IPS DF 19.7 (cell line): ENCODE data around the gene BMX.
A peak's percentile ranks its signal among the peaks of the same experiment; 100 is the strongest.

Source experiments
- DNase-seq: peaks from one replicate; pipeline ENCODE4 v3.0.0-alpha.2; 2013; ENCODE audit warnings: low read depth, low spot score

Gene BMX

DNA sequence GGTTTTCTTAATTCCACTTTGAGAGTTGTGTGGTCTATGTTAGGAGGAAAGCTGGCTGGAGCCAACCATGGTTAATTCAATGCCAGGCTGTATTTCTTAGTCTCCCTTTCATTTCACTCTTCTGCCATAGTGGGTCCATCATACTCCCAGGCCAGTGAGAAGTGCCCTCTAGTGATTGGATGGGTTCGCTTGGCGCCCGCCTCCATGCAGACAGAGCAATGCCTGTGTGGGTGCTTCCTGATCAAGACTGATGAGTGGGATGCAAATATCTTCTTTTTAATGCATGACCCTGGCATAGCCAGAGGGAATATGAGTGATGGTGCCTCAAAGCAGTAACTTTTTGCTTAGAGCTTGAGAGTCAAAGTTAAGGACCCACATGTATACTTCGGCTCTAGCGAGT is 6.4 kb downstream of the BMX start:
- DNase-seq = no peak

DNA sequence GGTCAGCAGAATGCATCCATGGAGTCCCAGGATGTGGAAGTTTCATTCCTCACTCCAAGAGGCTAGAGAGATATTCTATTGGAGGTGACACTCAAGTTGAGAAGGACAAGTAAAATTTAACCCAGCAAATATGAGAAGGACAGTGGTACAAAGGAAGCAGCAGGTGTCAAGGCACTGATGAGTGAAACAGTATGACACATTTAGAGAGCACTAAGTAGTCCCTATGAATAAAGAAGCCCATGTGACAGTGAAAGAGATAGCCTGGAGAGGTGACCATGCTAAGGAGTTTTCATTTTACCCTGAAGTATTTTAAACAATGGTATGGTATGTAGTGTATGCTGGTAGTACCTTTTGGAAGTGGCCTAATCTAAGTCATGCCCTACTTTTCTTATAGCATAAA is 9.2 kb downstream of the BMX start:
- no peak for DNase-seq

DNA sequence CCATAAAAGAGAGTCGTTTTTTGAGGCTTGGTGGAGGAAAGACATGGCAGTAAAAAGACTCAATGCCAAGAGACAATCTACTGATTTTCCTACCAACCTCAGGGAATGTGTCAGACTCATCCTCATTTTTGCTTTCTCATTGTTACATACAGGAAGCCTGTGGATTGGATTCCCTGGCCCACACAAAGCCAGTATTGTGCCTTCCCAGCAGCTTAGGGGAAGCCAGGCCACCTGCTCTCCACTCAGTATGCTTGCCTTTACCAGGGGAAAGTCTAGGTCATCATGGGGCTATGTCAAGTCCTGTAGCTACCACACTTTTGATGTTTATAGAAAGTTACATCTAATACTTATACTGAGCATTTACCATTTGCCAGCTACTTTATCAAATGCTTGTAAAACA is 11.0 kb downstream of the BMX start:
- DNase-seq = no peak

DNA sequence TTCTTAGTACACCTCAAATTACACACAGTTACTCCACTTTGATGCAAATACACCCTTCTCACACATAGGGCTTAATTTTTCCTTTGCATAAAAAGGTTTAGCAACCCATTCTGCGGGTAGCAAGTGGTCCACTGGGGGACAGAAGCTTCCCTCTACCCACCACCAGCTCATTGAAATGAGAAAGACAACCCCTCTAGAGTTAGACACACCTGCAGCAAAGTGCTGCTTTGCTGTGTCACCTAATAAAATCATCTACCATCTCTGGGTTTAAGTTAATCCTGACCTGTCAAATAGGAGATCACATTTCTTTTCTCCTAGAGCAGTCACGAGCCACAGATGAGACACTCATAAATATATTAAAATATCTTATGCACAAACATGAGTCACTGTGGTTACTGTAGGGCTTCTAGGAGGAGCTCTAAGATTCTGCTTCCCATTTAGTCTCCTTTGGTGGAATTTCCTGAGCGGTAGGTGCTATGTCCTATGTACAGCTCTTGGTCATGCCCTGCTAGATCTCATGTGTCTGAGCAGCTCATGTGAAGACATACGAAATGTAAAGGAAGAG is 11.9 kb downstream of the BMX start:
- DNase-seq = no peak

DNA sequence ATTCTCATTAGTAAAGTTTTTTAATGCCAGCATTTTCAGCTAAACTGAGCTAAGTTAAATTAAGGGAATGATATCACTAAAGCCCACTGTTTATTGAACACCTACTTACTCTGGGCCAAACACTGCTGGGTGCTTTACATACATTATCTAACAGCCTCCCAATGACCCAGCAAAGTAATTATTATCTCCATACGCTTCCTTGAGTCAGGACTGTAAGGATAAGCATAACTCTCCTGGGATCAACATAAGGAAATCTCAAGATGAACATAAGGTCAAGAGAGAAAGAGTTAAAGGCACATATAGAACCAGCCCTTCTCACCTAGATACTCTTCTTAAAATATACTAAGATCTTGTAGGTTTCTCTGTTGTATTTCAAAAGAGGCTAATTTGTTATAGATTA is 13.7 kb downstream of the BMX start:
- DNase-seq = no peak

DNA sequence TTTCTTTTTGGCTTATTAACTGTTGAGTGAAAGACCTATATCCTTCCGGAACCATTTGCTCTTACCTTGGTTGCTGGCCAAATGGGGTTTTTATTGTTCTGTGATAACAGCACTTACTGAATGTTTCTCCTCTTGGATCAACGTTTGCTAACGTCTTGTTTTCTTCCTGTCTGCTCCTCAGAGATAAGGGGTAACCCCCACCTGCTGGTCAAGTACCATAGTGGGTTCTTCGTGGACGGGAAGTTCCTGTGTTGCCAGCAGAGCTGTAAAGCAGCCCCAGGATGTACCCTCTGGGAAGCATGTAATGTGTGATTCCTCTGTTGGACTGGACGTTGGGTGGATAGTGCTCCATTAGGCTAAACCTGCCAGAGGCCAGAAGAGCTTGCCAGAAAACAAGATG is 15.3 kb downstream of the BMX start:
- no peak for DNase-seq

DNA sequence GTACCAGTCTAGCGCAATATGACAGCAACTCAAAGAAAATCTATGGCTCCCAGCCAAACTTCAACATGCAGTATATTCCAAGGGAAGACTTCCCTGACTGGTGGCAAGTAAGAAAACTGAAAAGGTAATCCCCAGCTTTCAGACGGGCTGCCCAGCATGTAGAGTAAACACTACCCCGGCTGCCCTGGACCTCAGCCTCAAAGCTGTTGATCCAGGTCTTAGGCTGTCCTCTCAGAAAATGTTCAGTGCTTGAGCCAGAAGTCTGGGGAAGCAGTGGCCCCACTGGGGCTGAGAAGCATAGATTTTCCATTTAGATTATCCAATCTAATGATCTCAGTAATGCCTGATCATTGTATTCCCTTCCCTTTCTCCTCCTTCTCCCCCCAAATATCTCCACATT is 21.9 kb downstream of the BMX start:
- DNase-seq = no peak

DNA sequence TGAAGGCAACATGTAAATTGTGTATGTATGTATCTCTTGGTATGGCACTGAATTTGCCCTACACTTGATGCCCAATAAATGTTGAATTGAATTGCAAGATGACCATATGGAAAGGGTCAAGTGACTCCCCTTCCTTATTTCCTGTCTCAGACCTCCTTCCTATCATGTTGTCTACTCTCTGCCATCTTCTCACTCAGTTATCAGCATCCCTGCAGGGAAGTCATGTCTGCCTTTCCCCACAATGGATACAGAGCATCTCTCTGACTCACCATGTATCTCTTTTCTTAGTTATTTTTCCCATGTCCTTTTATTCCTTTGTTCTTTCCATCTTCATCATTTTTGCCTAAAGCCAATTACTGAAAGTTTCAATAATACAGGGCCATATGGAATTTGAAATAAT is 22.5 kb downstream of the BMX start:
- DNase-seq = no peak

DNA sequence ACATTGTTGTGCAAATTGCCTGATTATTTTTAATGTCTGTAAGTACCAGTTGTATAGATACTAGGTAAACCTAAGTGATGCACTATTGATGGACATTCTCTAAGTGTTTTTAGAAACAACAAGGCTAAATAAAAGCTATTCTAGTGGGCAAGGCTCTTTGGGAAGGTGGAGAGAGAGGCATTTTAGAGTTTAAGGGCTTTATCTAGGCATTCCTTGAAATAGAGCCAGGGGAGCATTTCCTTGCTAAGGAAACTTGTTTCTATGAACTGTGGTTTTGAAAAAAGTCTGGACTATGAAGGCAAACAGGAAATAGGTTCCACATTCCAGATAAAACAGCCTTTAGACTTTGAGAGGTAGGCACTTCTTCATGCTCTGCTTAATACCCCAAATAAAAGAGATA is 23.8 kb downstream of the BMX start:
- DNase-seq = no peak

DNA sequence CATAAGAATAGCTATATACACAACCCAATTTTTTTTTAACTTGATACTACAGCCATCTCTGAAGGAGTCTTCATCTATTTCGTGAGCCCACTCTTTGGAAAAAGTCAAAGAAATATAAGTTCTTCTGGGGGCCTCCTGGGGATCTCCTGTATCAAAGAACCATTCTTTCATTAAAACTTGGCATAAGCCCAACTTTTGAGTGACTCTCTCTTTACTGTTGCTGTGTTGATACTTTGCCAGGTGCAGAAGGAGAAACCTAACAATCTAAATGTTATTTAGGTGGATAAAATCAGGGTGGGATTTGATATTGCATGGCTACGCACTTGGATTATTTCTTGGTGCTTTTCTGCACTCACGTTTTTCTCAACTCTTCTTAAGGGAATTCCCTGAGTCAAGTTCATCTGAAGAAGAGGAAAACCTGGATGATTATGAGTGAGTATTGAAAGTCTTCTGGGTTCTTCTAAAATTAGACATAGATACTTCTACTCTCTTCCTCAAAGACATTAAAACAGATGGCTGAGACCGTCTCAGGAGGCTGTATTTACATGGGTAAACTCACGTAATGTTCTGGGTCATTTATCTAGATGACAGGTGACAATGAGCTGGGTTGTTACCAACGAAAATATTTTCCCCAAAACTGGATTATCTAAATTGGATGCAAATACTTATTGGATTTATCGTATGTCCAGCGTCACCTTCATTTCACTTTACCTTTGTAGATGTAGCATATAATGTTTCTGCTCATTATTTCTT is 25.2 kb downstream of the BMX start:
- no peak for DNase-seq

DNA sequence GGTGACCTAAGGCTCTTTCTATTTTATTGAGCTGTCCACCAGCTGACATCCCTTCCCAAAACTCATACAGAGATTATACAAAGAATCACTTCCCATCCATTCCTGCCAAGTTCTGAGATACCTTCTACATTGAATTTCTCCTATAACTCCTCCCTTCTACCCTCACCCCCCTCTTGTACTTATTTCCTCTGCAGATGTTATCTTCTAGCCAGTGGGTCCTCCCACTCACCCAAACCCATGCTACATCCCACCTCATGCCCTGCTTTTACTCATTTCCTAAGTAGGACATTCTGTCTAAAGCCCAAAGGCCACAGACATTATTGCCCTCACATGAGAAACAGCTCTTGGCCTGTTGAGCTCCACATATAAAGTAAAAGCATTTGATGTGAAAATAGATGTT is 28.6 kb downstream of the BMX start:
- DNase-seq = no peak

DNA sequence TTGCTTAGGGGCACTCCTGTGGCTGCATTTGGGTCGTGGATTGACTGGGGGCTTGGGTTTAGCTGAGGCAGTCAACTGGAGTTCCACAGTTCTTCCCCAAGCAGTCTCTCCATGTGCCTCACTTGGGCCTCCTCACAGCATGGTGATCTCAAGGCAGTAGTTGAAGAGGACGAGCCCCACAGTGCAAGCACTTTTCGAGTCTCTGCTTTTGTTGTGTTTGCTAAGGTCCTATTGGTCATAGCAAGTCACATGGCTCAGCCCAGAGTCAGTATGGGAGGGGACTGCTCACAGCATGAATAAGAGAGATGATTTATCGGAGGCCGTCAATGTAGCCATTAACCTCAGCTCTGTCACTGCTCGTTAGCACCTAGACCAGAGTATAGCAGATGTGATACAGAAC is 29.7 kb downstream of the BMX start:
- DNase-seq = no peak

DNA sequence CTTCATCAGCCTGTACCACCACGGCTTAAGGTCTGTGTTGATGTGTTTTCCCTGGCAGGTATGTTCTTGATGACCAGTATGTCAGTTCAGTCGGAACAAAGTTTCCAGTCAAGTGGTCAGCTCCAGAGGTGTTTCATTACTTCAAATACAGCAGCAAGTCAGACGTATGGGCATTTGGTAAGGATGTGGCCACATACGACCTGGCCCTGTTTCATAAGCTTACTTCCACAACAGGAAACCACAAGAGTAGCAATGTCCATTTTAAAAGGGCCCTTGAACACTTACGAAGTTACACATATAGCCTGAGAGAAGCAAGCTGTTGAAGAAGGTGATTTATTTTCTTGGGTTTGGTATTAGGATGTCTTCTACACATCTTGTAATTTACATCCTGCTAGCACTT is 46.1 kb downstream of the BMX start:
- no peak for DNase-seq

DNA sequence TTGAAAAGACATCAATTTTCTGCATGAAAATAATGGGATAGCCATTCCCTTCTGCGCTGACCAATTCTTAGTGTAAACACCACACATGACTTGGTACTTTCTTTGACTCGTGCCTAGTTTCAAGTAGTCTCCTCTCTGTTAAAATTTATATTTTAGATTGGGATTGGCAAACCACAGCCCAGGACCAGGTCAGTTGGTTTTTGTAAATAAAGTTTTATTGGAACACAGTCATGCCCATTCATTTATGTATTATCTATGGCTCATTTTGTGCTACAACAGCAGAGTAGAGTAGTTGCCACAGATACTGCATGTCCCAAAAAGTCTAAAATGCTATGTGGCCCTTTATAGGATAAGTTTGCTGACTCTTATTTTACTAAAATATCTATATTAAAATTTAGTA is 46.7 kb downstream of the BMX start:
- no peak for DNase-seq

DNA sequence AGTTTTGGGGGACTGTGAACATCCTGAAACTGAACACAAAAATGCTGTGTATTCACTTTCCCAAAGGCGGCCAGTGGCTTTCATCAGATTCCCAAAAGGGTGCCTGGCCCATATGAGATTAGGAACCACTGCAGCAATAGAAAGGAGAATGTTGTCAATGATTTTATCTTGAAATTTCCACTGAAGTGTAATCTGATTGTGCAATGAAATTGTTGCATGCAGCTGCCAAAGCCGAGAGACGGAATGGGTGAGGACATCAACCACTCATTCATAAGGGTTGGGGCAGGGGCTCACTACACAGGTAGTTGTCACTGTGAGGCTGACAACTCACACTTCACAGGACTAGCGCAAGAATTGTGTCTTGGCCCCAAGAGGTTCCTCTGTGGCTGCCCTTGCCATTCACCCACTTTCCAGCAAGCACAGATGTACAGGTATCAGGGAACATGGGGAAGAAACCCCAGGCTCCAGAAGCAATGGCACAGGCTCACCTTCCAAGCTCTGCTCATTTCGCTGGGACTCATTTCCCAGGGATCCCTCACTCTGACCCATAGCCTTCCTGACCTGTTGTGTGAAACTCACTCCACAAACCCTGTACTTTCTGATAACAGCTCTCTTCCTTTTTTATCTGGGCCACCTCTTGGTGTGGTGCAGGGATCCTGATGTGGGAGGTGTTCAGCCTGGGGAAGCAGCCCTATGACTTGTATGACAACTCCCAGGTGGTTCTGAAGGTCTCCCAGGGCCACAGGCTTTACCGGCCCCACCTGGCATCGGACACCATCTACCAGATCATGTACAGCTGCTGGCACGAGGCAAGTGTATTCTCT is 48.8 kb downstream of the BMX start:
- no peak for DNase-seq

DNA sequence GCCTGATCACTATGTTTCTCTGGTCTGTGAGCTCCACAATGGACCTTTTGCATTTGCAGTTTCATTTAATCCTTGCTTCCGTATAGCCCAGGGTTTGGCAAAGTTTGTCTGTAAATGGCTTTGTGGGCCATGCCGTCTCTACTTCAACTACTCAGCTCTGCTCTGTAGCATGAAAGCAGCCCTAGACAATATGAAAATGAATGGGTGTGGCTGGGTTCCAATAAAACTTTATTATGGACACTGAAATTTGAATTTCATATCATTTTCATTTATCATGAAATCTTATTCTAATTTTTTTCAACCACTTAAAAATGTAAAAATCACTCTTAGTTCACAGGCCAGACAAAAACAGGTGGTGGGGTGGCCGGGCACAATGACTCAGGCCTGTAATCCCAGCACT is 58.6 kb downstream of the BMX start:
- DNase-seq = no peak

DNA sequence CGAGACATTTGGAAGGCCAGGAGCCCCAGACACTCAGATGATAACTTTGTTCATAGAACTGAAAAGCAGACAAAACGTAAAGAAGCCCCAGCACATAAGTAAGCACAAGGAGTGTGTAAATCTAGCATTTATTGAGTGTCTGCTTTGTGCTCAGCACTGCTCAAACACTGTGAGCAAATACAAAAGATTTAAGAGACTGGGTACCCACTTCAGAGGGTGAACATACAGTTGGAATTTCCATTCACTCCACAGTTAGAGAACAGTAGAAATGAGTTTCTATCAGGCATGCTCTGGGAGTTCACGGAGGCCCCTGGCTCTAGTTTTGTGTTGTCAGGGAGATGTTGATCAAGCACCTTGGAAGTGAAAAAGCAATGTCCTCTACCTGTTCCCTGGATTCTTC is 60.3 kb downstream of the BMX start:
- DNase-seq = no peak

DNA sequence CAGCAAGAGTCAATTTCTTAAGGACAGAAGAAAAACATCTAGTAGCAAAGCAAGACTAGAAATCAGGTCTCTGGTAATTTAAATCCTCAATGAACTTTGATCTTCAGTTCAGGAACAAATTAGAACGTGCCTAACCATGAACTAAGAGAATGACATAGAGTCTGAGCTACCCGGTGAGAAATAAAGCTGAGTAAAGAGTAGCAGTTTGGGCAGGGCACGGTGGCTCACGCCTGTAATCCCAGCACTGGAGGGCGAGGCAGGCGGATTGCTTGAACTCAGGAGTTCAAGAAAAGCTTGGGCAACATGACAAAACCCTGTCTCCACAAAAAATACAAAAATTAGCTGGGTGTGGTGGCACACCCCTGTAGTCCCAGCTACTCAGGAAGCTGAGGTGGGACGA is 62.4 kb downstream of the BMX start:
- no peak for DNase-seq

DNA sequence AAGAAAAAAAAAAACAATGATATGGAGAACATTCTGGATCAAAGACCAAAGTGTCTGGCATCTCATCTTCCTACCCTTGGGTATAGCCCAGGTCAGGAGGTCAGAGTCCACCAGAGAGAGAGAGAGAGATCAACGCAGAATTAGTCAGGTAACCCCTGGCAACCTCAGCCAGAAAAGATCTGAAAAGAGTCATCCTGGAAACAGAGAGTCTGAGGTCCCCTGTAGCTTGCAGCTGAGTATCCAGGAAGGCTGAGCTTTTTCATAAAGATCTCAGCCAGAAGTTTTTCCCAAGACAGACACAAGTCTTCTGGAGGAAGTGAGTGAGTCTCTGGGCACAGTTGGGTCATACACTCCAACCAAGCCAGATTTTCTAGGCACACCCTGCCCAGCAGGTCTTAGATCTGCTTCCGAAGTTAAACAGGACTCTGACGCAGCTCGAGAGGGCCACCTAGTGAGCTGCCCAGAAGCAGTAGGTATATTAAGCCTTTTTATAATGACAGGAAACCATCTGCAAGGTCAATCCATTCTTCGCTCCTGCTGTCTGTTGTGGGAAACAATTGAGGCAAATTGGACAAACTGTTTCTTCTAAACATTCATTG is 64.5 kb downstream of the BMX start:
- peak; percentile 5 for DNase-seq

DNA sequence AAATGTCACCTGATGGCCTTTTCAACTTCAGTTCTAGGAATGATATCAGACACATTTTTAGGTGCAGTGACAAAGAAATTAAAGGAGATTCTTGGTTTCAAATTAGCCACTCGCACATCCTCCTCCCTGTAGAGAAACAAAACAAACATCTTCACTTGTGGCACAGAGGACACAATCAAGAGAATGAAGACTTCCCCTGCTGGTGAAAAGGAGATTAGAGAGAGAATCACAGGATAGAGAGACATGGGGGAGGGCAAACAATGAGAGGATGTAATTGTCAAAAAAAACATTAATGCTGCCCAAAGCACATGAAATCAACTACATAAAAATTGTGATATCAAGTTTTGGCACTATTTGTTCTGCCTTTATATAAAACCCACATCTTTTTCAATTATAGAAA is 65.6 kb downstream of the BMX start:
- no peak for DNase-seq

DNA sequence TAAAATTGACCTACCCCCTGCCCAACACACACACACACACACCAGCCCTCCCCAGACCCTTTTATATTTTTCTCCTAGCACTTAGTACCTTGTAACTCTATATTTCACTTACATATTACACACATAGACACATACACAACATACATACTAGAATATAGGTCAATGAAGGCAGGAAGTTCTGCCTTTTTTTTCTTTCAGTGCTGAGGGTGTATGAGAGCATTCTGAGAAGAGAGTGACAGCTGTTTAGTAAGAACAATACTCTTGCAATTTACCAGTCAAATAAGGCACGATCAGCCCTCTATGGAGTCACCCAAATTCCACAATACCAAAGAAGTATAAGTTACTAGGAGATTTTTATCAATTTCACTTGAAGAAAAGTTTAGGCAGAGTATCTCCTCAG is 66.7 kb downstream of the BMX start:
- DNase-seq = no peak

DNA sequence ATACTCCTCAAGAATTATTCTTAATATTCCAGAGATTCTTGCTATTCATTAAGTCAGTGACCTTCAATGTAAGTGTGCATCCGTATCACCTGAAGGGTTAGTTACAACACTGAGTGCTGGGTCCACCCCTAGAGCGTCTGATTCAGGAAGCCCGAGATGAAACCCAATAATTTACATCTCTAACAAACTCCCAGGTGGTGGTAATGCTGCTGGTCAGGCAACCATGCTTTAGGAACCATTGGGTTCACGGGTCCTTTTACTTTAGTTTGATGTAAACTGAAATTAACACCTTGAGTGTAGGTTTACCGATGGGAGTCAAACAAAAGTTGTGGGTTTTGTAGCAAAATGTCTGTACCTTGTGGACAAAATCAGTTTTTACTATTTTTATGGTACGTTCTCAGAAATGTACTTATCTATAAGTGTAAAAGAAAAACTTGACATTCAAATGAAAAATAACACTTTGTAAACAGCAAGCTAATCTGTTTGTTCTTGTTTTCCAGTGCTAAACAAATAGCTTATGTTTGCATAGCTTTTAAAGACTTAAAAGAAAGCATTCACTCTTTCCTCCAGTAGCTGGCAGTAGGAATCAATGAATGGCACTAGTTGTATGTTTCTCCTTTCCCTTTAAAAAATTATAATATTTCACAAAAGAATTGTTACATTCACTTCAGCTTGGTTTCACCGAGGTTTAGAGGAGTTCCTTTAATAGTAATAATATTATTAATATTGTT is 67.4 kb downstream of the BMX start:
- no peak for DNase-seq
